ENCODE measurements around the gene RHBDF2. TPM values are rescaled to one million over a fixed set of nuclear protein-coding genes. Genes with fewer than 3 reads are reported as not detected.

Gene RHBDF2
- total RNA-seq, 1 donor from 2014 or later: 54.5 TPM

- DNase-seq: peak; percentile 97
- Mint-ChIP-seq H3K27ac (peak overlapping the region; percentile 70), H3K4me3 (no peak overlapping the region), H3K27me3 (peaks cover 2% of the 10 kb centered on the region), H3K36me3 (ENCODE audit: low read depth) (no peaks in the 10 kb centered on the region), H3K4me1 (peaks cover 35% of the 10 kb centered on the region), H3K9me3 (no peaks in the 10 kb centered on the region)
- intact Hi-C loops (cut with micrococcal nuclease): loop anchor here (1.0 to 5.0 kb wide), 4 partner anchors 9 to 204 kb away; no protein-coding TSS in a partner anchor
These were observed 5.5 kb upstream of the RHBDF2 start for GRCh38 chr17:76506408-76507345.

DNA sequence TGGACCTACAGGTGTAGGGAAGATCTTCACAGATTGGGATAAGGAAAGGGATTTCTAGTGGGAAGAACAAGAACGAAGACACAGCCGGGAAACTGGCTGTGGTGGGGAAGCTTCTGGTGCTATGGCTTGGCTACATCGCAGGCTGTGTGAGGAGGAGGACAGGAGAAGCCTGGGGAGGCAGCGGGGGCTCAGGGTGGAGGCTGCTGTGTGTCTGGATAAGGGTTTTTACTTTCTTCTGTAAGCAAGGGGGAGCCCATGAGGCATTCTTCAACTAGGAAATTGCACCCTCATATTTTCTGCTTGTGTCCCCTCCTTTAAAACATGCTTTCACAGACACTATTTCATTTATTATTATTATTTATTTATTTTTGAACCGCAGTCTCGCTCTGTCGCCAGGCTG, 2.9 kb upstream of the RHBDF2 start:
- Mint-ChIP-seq H3K9me3 (no peaks in the 10 kb centered on the region), H3K27me3 (peaks cover 2% of the 10 kb centered on the region), H3K36me3 (ENCODE audit: low read depth) (no peaks in the 10 kb centered on the region), H3K27ac (no peak overlapping the region), H3K4me1 (peaks cover 41% of the 10 kb centered on the region), H3K4me3 (no peak overlapping the region)
- no peak for DNase-seq
- intact Hi-C loops (cut with micrococcal nuclease): loop anchor here (5.0 kb wide), 1 partner anchor 52 kb away; the partner anchor contains the start of gene UBE2O

GRCh38 chr17:76502341-76503211, 1.4 kb upstream of the RHBDF2 start:
- no peak overlapping the region for H3K27ac Mint-ChIP-seq
- no peak for DNase-seq
- intact Hi-C loops (cut with micrococcal nuclease): loop anchor here (5.0 kb wide), 1 partner anchor 50 kb away; the partner anchor contains the start of gene UBE2O
- H3K36me3 Mint-ChIP-seq (ENCODE audit: low read depth): peaks cover 3% of the 10 kb centered on the region
- H3K4me3 Mint-ChIP-seq: no peak overlapping the region
- peaks cover 45% of the 10 kb centered on the region for H3K4me1 Mint-ChIP-seq
- H3K9me3 Mint-ChIP-seq: no peaks in the 10 kb centered on the region
- no peaks in the 10 kb centered on the region for H3K27me3 Mint-ChIP-seq

DNA sequence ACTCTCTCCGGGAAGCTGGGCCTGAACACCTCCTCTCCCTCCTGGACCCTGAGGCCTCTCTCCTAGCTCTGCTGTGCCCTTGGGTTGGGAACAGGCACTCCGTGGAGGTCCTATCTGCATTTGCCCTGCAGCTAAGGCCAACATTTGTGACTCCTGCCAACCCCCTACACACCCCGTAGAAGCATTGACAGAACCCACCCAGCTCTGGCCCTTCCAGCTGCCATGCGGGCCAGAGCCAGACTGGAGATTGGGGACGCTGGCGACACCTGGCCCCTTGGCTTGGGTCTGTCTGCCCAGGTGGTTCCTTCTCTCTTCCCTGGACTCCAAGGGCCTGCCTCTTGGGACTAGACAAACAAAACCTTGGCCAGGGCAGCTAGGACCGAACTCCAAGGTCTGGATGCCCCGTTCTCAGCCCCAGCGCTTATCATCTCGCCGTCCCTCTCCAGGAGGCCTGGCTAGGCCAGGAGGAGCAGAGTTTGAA, 644 bp upstream of the RHBDF2 start:
- Mint-ChIP-seq H3K27ac (peak overlapping the region; percentile 90), H3K27me3 (no peaks in the 10 kb centered on the region), H3K4me1 (peaks cover 49% of the 10 kb centered on the region), H3K9me3 (no peaks in the 10 kb centered on the region), H3K4me3 (peak overlapping the region; percentile 81), H3K36me3 (ENCODE audit: low read depth) (peaks cover 7% of the 10 kb centered on the region)
- intact Hi-C loops (cut with micrococcal nuclease): loop anchor here (5.0 kb wide), 1 partner anchor 50 kb away; the partner anchor contains the start of gene UBE2O
- DNase-seq: no peak

DNA sequence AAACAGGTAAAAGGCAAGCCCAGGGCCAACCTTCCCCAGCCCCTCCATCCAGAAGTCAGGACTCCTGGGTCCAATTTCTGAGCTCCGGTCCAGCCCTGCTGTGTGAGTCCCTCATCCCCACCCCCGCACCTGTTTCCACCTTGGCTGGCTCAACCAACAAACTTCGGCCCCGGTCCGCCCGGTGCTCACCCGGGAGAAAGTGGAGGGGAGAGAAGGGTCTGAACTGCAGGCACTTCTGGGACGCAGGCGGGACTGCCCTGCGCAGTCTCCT, 541 bp downstream of the RHBDF2 start:
- Mint-ChIP-seq H3K27me3 (no peaks in the 10 kb centered on the region), H3K9me3 (no peaks in the 10 kb centered on the region), H3K4me1 (peaks cover 50% of the 10 kb centered on the region), H3K4me3 (peak overlapping the region; percentile 81), H3K36me3 (ENCODE audit: low read depth) (peaks cover 8% of the 10 kb centered on the region), H3K27ac (peak overlapping the region; percentile 25)
- intact Hi-C loops (cut with micrococcal nuclease): loop anchor here (5.0 kb wide), 1 partner anchor 48 kb away; the partner anchor contains the start of gene UBE2O
- no peak for DNase-seq

DNA sequence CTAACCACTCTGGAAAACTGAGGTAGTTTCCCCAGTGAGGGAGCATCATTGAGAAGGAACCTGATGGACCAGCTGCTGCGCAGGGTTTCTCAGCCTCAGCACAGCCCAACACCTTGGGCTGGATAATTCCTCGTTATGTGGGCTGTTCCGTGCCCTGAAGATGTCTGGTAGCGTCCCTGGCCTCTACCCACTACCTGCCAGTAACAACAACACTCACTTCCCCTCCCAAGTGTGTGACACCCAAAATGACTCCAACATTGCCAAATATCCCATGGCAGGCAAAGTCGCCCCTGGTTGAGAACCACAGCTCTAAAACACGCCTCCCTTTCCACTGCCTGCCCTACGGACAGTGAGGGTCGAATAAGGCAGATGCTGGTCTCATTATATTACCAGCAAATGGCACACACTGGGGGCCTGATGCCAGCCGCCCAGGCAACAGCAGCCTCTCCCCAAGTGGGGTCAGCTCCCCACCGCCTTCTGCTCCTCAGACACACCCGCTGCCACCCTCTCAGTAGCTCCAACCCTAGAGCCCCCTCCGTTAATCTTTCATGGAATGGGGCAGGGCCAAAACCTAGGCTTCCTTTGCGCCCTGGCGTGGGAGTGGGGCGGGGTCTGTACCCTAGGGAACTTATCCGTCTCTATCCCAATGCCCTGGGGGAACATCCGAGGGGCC, 1.0 kb downstream of the RHBDF2 start:
- no peaks in the 10 kb centered on the region for H3K9me3 Mint-ChIP-seq
- peak overlapping the region; percentile 25 for H3K27ac Mint-ChIP-seq
- no peaks in the 10 kb centered on the region for H3K27me3 Mint-ChIP-seq
- peak overlapping the region; percentile 81 for H3K4me3 Mint-ChIP-seq
- intact Hi-C loops (cut with micrococcal nuclease): loop anchor here (5.0 kb wide), 1 partner anchor 48 kb away; the partner anchor contains the start of gene UBE2O
- H3K36me3 Mint-ChIP-seq (ENCODE audit: low read depth): peaks cover 8% of the 10 kb centered on the region
- peak; percentile 63 for DNase-seq
- H3K4me1 Mint-ChIP-seq: peaks cover 50% of the 10 kb centered on the region

GRCh38 chr17:76499267-76499667, 2.0 kb downstream of the RHBDF2 start:
- Mint-ChIP-seq H3K9me3 (no peaks in the 10 kb centered on the region), H3K27ac (peak overlapping the region; percentile 72), H3K36me3 (ENCODE audit: low read depth) (peaks cover 8% of the 10 kb centered on the region), H3K27me3 (no peaks in the 10 kb centered on the region), H3K4me1 (peaks cover 50% of the 10 kb centered on the region), H3K4me3 (peak overlapping the region; percentile 81)
- intact Hi-C loops (cut with micrococcal nuclease): no loop called here
- no peak for DNase-seq

GRCh38 chr17:76498876-76499251, 2.4 kb downstream of the RHBDF2 start:
- peaks cover 8% of the 10 kb centered on the region for H3K36me3 Mint-ChIP-seq (ENCODE audit: low read depth)
- no peak for DNase-seq
- H3K4me3 Mint-ChIP-seq: peak overlapping the region; percentile 81
- peaks cover 50% of the 10 kb centered on the region for H3K4me1 Mint-ChIP-seq
- peak overlapping the region; percentile 32 for H3K27ac Mint-ChIP-seq
- intact Hi-C loops (cut with micrococcal nuclease): no loop called here
- H3K9me3 Mint-ChIP-seq: no peaks in the 10 kb centered on the region
- H3K27me3 Mint-ChIP-seq: no peaks in the 10 kb centered on the region

DNA sequence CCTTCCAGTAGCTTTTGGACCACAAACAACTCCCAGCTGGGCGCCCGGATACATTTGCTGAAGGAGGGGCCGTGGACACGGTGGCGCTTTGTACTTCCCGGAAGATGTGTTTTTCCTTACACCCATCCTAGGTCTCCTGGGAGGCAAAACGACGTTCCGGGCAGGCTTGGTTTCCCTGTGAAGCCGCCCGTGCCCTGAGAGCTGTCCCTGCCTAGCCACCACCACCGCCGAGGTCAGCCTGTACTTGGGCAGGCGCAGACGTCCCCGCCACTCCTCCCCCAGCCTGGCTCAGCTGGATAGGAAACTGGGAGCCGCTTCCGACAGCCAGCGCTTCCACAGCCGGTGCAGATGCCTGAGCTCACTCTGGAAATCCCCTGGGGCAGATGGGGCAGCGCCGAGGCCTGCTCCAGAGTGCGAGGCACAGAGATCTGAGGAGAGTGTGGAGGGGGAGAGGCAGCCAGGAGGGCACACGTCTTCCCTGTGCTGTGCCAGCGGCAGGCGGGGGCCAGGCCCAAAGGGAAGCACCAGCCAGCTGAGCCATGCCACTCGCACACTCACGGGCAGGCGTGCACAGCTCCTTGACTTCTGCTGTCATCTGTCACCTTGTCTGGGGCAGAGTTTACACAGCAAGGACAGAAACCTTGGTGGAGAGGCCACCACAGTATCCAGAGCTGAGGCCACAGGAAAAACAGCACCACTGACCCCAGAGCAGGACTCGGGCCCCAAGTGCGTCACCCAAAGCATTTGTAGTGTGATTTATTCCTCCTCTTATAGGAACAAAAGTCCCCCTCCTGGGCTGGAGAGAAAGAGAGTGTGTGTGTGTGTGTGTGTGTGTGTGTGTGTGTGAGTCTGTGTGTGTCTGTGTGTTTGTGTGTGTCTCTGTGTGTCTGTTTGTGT, 3.0 kb downstream of the RHBDF2 start:
- peak overlapping the region; percentile 34 for H3K4me3 Mint-ChIP-seq
- peaks cover 56% of the 10 kb centered on the region for H3K4me1 Mint-ChIP-seq
- H3K27ac Mint-ChIP-seq: peak overlapping the region; percentile 32

GRCh38 chr17:76497699-76497978, 3.6 kb downstream of the RHBDF2 start:
- H3K27ac Mint-ChIP-seq: no peak overlapping the region
- no peak for DNase-seq
- no peaks in the 10 kb centered on the region for H3K9me3 Mint-ChIP-seq
- intact Hi-C loops (cut with micrococcal nuclease): no loop called here
- no peak overlapping the region for H3K4me3 Mint-ChIP-seq
- H3K4me1 Mint-ChIP-seq: peaks cover 62% of the 10 kb centered on the region
- peaks cover 11% of the 10 kb centered on the region for H3K36me3 Mint-ChIP-seq (ENCODE audit: low read depth)
- no peaks in the 10 kb centered on the region for H3K27me3 Mint-ChIP-seq

More for the DNA sequence above, 3.0 kb downstream of the RHBDF2 start:
- no peaks in the 10 kb centered on the region for H3K9me3 Mint-ChIP-seq
- peaks cover 9% of the 10 kb centered on the region for H3K36me3 Mint-ChIP-seq (ENCODE audit: low read depth)
- intact Hi-C loops (cut with micrococcal nuclease): no loop called here
- no peaks in the 10 kb centered on the region for H3K27me3 Mint-ChIP-seq
- no peak for DNase-seq

DNA sequence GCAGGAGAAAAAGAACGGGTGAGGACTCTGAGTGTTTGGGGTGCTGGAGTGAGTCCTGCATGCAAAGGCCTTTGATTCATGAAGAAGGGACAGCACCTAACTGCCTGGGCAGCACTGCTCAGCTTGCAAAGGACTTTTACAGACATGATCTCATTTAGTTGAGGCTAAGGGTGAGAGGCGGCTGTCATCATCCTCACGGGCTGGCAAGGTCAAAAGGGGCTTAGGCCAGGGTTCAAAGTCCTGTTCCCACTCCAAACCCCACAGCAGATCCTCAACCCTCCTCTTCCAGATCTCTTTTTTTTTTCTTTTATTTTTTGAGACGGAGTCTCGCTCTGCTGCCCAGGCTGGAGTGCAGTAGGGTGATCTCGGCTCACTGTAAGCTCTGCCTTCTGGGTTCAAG, 4.8 kb downstream of the RHBDF2 start:
- Mint-ChIP-seq H3K27me3 (no peaks in the 10 kb centered on the region), H3K4me1 (peaks cover 61% of the 10 kb centered on the region), H3K9me3 (no peaks in the 10 kb centered on the region), H3K4me3 (no peak overlapping the region), H3K27ac (no peak overlapping the region), H3K36me3 (ENCODE audit: low read depth) (peaks cover 11% of the 10 kb centered on the region)
- no peak for DNase-seq
- intact Hi-C loops (cut with micrococcal nuclease): no loop called here

GRCh38 chr17:76495663-76496400, 5.4 kb downstream of the RHBDF2 start:
- no peaks in the 10 kb centered on the region for H3K9me3 Mint-ChIP-seq
- H3K4me1 Mint-ChIP-seq: peaks cover 61% of the 10 kb centered on the region
- DNase-seq: no peak
- peak overlapping the region; percentile 58 for H3K27ac Mint-ChIP-seq
- peaks cover 11% of the 10 kb centered on the region for H3K36me3 Mint-ChIP-seq (ENCODE audit: low read depth)
- no peak overlapping the region for H3K4me3 Mint-ChIP-seq
- intact Hi-C loops (cut with micrococcal nuclease): no loop called here
- no peaks in the 10 kb centered on the region for H3K27me3 Mint-ChIP-seq

All from activated CD4-positive, alpha-beta T cell treated with anti-CD3 and anti-CD28 coated beads, Interleukin-2, amount 10 ng/mL, durations not matched to agents 24 days and 14 days (primary cell).